GM19328 (cell line): ENCODE results near the gene ZNF761.
A peak's percentile ranks its signal among the peaks of the same experiment; 100 is the strongest.
"Not testable (repeated sequence)": the region's sequence is repeated elsewhere in the genome, so short reads cannot be mapped to it uniquely, and the experiment has no call there.

Experiments
- ATAC-seq: cut with Tn5 transposase; IDR thresholded peaks from one replicate; pipeline ENCODE4 v1.9.1; 2021; ENCODE audit warnings: mild to moderate bottlenecking, moderate library complexity; ENCODE audit not compliant: unreplicated experiment

ZNF761 gene

GRCh38 chr19:53431399-53432087, at the start of gene ZNF761:
Gene ZNF761 (plus strand): TSS chr19:53431984. CDS start chr19:53447269, 15,285 bp downstream.
- ATAC-seq, result peak; percentile 94

GRCh38 chr19:53388168-53388567, 43.6 kb upstream of the ZNF761 start:
- ATAC-seq, result no peak

GRCh38 chr19:53388904-53389303, 42.9 kb upstream of the ZNF761 start:
- ATAC-seq, result no peak

- no peak for ATAC-seq
Measured at GRCh38 chr19:53389571-53389970, 42.2 kb upstream of the ZNF761 start.

- no peak for ATAC-seq
Measured at GRCh38 chr19:53389978-53390377, 41.8 kb upstream of the ZNF761 start.

GRCh38 chr19:53394522-53394973, 37.2 kb upstream of the ZNF761 start:
- no peak for ATAC-seq

- ATAC-seq, result peak; percentile 83
Measured at GRCh38 chr19:53394974-53395839, 36.6 kb upstream of the ZNF761 start, which contains the start of gene ZNF765. Gene ZNF765 (plus strand): TSS chr19:53395149. CDS start chr19:53398016, 2,867 bp downstream.

GRCh38 chr19:53395840-53396524, 35.8 kb upstream of the ZNF761 start:
- ATAC-seq, result not testable (repeated sequence)

GRCh38 chr19:53396525-53396868, 35.3 kb upstream of the ZNF761 start:
- no peak for ATAC-seq

- not testable (repeated sequence) for ATAC-seq
Measured at GRCh38 chr19:53397918-53398317, 33.9 kb upstream of the ZNF761 start.

GRCh38 chr19:53409505-53410204, 22.1 kb upstream of the ZNF761 start:
- no peak for ATAC-seq

- ATAC-seq, result not testable (repeated sequence)
Measured at GRCh38 chr19:53420520-53421315, 11.1 kb upstream of the ZNF761 start.

GRCh38 chr19:53422551-53422950, 9.2 kb upstream of the ZNF761 start:
- no peak for ATAC-seq

GRCh38 chr19:53423074-53423473, 8.7 kb upstream of the ZNF761 start:
- ATAC-seq, result not testable (repeated sequence)

- ATAC-seq, result not testable (repeated sequence)
Measured at GRCh38 chr19:53423680-53424079, 8.1 kb upstream of the ZNF761 start.

- ATAC-seq, result no peak
Measured at GRCh38 chr19:53424968-53425597, 6.7 kb upstream of the ZNF761 start.

- ATAC-seq, result no peak
Measured at GRCh38 chr19:53432088-53432661, 391 bp downstream of the ZNF761 start.

- ATAC-seq, result not testable (repeated sequence)
Measured at GRCh38 chr19:53443809-53444208, 12.0 kb downstream of the ZNF761 start.

GRCh38 chr19:53447196-53447595, 15.4 kb downstream of the ZNF761 start:
- ATAC-seq, result not testable (repeated sequence)
